Trophoblast cell (in vitro differentiated cells and primary cell): ENCODE measurements around the gene EFCAB11.

Experiments
- DNase-seq, 2 donors: peaks; one replicate each; pipeline ENCODE4 v3.0.0-alpha.2; 2016
- H2AFZ ChIP-seq: 2 replicates; pipeline ENCODE4 v1.6.1; 2013; ENCODE audit warnings: low read length, moderate library complexity, mild to moderate bottlenecking; ENCODE audit not compliant: insufficient read depth, poor library complexity
- H2AK5ac ChIP-seq: 2 replicates; pipeline ENCODE4 v1.6.1; 2013; ENCODE audit warnings: mild to moderate bottlenecking, low read length
- H2BK120ac ChIP-seq: 2 replicates; pipeline ENCODE4 v1.6.1; 2013; ENCODE audit warnings: low read length, mild to moderate bottlenecking, moderate library complexity; ENCODE audit not compliant: insufficient read depth, poor library complexity
- H2BK12ac ChIP-seq: 2 replicates; pipeline ENCODE4 v1.6.1; 2013; ENCODE audit warnings: mild to moderate bottlenecking, low read length, moderate library complexity
- H2BK5ac ChIP-seq: 2 replicates; pipeline ENCODE4 v1.6.1; 2013; ENCODE audit warnings: low read length, low read depth, moderate library complexity, mild to moderate bottlenecking; ENCODE audit not compliant: poor library complexity
- H3K14ac ChIP-seq: 2 replicates; pipeline ENCODE4 v1.6.1; 2013; ENCODE audit warnings: mild to moderate bottlenecking, low read length
- H3K18ac ChIP-seq: 2 replicates; pipeline ENCODE4 v1.6.1; 2013; ENCODE audit warnings: mild to moderate bottlenecking, low read length
- H3K23ac ChIP-seq: 2 replicates; pipeline ENCODE4 v1.6.1; 2013; ENCODE audit warnings: low read length
- H3K27ac ChIP-seq: 2 replicates; pipeline ENCODE4 v1.5.1; 2013; ENCODE audit warnings: low read depth, mild to moderate bottlenecking, inconsistent platforms, low read length, moderate library complexity
- H3K27me3 ChIP-seq: 2 replicates; pipeline ENCODE4 v1.6.1; 2013; ENCODE audit warnings: inconsistent platforms, mild to moderate bottlenecking, low read length, moderate library complexity; ENCODE audit not compliant: insufficient read depth
- H3K36me3 ChIP-seq, 2 experiments: 1 replicate in 1 of 2; 2 replicates in 1 of 2; pipeline ENCODE4 v1.6.1; 2013; ENCODE audit warnings: low read length in 2 of 2, mild to moderate bottlenecking in 2 of 2, moderate library complexity in 1 of 2; ENCODE audit not compliant: insufficient read depth in 2 of 2, control insufficient read depth in 1 of 2
- H3K4ac ChIP-seq: 2 replicates; pipeline ENCODE4 v1.6.1; 2013; ENCODE audit warnings: low read depth, mild to moderate bottlenecking, low read length, moderate library complexity
- H3K4me1 ChIP-seq, 2 experiments: 1 replicate in 1 of 2; 2 replicates in 1 of 2; pipeline ENCODE4 v1.6.1; 2013; ENCODE audit warnings: low read length in 2 of 2, mild to moderate bottlenecking in 2 of 2, moderate library complexity in 1 of 2; ENCODE audit not compliant: insufficient read depth in 2 of 2, control insufficient read depth in 1 of 2
- H3K4me2 ChIP-seq: 2 replicates; pipeline ENCODE4 v1.6.1; 2013; ENCODE audit warnings: inconsistent platforms, mild to moderate bottlenecking, low read length, moderate library complexity
- H3K4me3 ChIP-seq: 2 replicates; pipeline ENCODE4 v1.5.1; 2013; ENCODE audit warnings: mild to moderate bottlenecking, low read depth, low read length, inconsistent platforms
- H3K79me1 ChIP-seq: one replicate; pipeline ENCODE4 v1.6.1; 2013; ENCODE audit warnings: low read length
- H3K79me2 ChIP-seq: 2 replicates; pipeline ENCODE4 v1.6.1; 2013; ENCODE audit warnings: low read length, mild to moderate bottlenecking; ENCODE audit not compliant: control insufficient read depth, insufficient read depth, poor library complexity
- H3K9ac ChIP-seq: 2 replicates; pipeline ENCODE4 v1.6.1; 2013; ENCODE audit warnings: mild to moderate bottlenecking, low read length
- H3K9me3 ChIP-seq: 2 replicates; pipeline ENCODE4 v1.6.1; 2013; ENCODE audit warnings: low read depth, mild to moderate bottlenecking, control low read depth, inconsistent platforms, low read length; ENCODE audit not compliant: insufficient read depth
- H4K12ac ChIP-seq: 2 replicates; pipeline ENCODE4 v1.6.1; 2013; ENCODE audit warnings: low read depth, mild to moderate bottlenecking, low read length, moderate library complexity
- H4K8ac ChIP-seq: 2 replicates; pipeline ENCODE4 v1.6.1; 2013; ENCODE audit warnings: low read depth, mild to moderate bottlenecking, low read length, moderate library complexity
- H4K91ac ChIP-seq: one replicate; pipeline ENCODE4 v1.6.1; 2013; ENCODE audit warnings: low read depth, mild to moderate bottlenecking, low read length, moderate library complexity
- WGBS: extraction: QIAGEN DNeasy Blood & Tissue Kit; methylation state at CpG from one replicate; pipeline ENCODE4 v1.1.7; 2013; ENCODE audit warnings: missing lambda C conversion rate; ENCODE audit not compliant: insufficient read length, insufficient coverage; ENCODE audit errors: extremely low coverage; 5-methylcytosine and 5-hydroxymethylcytosine counted together

Gene EFCAB11

DNA sequence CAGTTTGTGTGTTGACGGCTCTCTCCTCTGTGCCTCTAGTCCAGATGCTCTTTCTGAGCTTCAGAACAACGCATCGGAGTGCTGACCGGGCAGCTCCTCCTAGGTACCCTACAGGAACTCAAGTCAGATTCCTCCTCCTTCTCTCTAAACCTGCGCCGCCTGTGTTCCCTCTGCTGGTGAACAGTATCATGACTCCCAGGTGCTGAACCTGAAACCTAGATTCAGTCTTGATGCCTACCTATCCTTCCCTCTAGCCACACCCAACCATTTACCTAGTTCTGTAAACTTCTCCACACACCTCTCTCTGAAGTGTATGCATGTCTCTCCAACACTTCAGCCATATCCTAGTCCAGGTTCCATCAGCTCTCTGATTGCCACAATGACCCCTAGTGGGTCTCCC, 112.7 kb downstream of the EFCAB11 start:
- no peak overlapping the region for H3K23ac ChIP-seq
- no peak overlapping the region for H3K4me3 ChIP-seq
- no peak overlapping the region for H4K8ac ChIP-seq
- DNase-seq = peak; percentile 65 to 78
- no peak overlapping the region for H4K91ac ChIP-seq
- peaks cover 2% of the 10 kb centered on the region for H3K79me1 ChIP-seq
- no peaks in the 10 kb centered on the region for H3K27me3 ChIP-seq
- H3K14ac ChIP-seq = no peak overlapping the region
- H2BK5ac ChIP-seq = no peak overlapping the region
- no peak overlapping the region for H3K27ac ChIP-seq
- no peak overlapping the region for H3K18ac ChIP-seq
- peaks cover 0 to 8% of the 10 kb centered on the region in 2 experiments for H3K4me1 ChIP-seq
- no peaks in the 10 kb centered on the region for H3K79me2 ChIP-seq
- H3K9me3 ChIP-seq = no peaks in the 10 kb centered on the region
- no CpG with 5 or more reads among the region's 6 CpGs for WGBS
- no peak overlapping the region for H2BK120ac ChIP-seq
- no peak overlapping the region for H2AFZ ChIP-seq
- H4K12ac ChIP-seq = no peak overlapping the region
- no peak overlapping the region for H2AK5ac ChIP-seq
- H3K4me2 ChIP-seq = no peak overlapping the region
- no peak overlapping the region for H3K9ac ChIP-seq
- no peak overlapping the region for H3K4ac ChIP-seq
- no peaks in the 10 kb centered on the region for H3K36me3 ChIP-seq
- no peak overlapping the region for H2BK12ac ChIP-seq

DNA sequence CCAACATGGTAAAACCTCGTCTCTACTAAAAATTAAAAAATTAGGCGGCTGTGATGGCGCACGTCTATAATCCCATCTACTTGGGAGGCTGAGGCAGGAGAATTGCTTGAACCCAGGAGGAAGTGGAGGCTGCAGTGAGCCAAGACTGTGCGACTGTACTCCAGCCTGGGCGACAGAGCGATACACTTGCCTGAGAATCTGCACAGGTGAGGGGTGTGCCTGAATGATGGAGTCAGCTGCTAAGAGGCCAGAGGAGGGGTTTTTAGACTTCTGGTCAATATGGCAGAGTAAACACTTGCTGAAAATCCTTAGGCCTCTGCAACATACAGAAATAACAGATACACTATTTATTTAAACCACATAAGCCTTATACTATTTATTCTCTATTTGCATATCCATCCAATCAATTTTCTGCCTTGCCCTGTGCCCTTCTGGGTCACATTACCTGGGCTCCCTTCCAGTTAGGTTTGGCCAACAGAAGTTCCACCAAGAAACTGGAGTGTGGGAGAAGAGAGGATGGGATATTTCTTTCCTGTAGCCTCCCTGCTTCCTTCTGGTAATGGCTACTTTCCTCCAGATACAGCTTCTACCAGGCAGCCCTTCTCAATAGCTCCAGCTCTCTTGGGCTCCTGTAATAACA, 117.6 kb downstream of the EFCAB11 start:
- Histone ChIP-seq H2BK120ac (no peak overlapping the region), H2AK5ac (no peak overlapping the region), H3K4me1 (peaks cover 0 to 5% of the 10 kb centered on the region in 2 experiments), H3K18ac (no peak overlapping the region), H3K4me2 (no peak overlapping the region), H3K9ac (no peak overlapping the region), H2BK5ac (no peak overlapping the region), H3K79me1 (no peaks in the 10 kb centered on the region), H3K9me3 (no peaks in the 10 kb centered on the region), H3K36me3 (no peaks in the 10 kb centered on the region), H3K27ac (no peak overlapping the region), H2AFZ (no peak overlapping the region), H4K91ac (no peak overlapping the region), H3K23ac (no peak overlapping the region), H4K12ac (no peak overlapping the region), H3K4me3 (no peak overlapping the region), H3K79me2 (no peaks in the 10 kb centered on the region), H3K27me3 (no peaks in the 10 kb centered on the region), H3K4ac (no peak overlapping the region), H2BK12ac (no peak overlapping the region), H4K8ac (no peak overlapping the region), H3K14ac (no peak overlapping the region)
- no peak for DNase-seq
- no CpG with 5 or more reads among the region's 7 CpGs for WGBS

DNA sequence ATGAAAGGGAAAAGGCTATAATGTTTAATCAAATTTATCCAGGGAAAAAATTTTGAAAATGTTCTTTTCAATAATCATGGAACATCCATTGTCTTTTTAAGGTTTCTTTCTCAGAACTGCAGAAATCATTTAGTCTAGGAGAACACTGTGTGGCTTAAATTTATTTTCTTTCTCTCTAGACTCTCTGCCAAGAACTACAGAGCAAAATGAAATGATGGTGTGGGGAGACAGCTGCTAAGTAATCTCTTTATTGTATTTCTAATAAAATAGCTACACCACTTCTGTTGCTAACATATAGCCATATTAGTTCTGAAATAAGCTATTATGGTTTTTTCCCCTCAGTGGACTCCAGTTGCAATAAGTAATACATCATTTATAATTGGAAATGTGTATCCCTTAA, 120.9 kb downstream of the EFCAB11 start:
- Histone ChIP-seq H3K23ac (no peak overlapping the region), H3K79me1 (no peaks in the 10 kb centered on the region), H4K91ac (peak overlapping the region; percentile 12), H3K36me3 (no peaks in the 10 kb centered on the region), H3K27ac (no peak overlapping the region), H2AFZ (no peak overlapping the region), H3K9ac (no peak overlapping the region), H3K9me3 (no peaks in the 10 kb centered on the region), H2BK120ac (no peak overlapping the region), H2AK5ac (no peak overlapping the region), H3K4me3 (no peak overlapping the region), H3K18ac (no peak overlapping the region), H4K8ac (no peak overlapping the region), H3K79me2 (no peaks in the 10 kb centered on the region), H2BK5ac (no peak overlapping the region), H3K4me2 (no peak overlapping the region), H3K27me3 (no peaks in the 10 kb centered on the region), H3K14ac (no peak overlapping the region), H3K4ac (no peak overlapping the region), H2BK12ac (no peak overlapping the region), H3K4me1 (peaks cover 0 to 5% of the 10 kb centered on the region in 2 experiments), H4K12ac (no peak overlapping the region)
- DNase-seq = no peak

DNA sequence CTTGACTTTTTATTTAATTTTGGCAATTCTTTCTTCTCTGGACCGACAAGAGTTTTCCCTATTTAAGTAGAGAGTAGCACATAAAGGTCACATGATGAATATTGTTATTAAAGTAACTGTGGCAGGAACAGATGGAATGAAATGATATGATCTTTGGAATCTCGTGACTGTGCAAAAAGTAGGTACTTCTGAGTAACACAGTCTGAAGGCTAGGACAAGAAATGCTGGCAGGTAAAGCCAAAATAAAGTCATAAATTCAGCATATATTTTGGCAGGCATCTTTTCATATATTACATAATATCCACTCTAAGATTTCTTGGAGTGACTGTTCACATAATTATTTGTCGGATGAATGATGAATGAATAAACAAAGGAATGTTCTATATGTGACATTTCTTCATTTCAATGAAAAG, 121.4 kb downstream of the EFCAB11 start:
- Histone ChIP-seq H3K4me1 (peaks cover 0 to 5% of the 10 kb centered on the region in 2 experiments), H3K9ac (no peak overlapping the region), H3K27me3 (no peaks in the 10 kb centered on the region), H3K27ac (no peak overlapping the region), H3K4me2 (no peak overlapping the region), H4K12ac (no peak overlapping the region), H3K4me3 (no peak overlapping the region), H3K18ac (no peak overlapping the region), H2BK12ac (no peak overlapping the region), H3K79me2 (no peaks in the 10 kb centered on the region), H3K79me1 (no peaks in the 10 kb centered on the region), H2AFZ (no peak overlapping the region), H3K36me3 (no peaks in the 10 kb centered on the region), H3K4ac (no peak overlapping the region), H3K9me3 (no peaks in the 10 kb centered on the region), H2BK120ac (no peak overlapping the region), H4K91ac (no peak overlapping the region), H2BK5ac (no peak overlapping the region), H3K23ac (no peak overlapping the region), H2AK5ac (no peak overlapping the region), H4K8ac (no peak overlapping the region), H3K14ac (no peak overlapping the region)
- DNase-seq = peak; percentile 55 to 90
- WGBS = no CpG with 5 or more reads among the region's 3 CpGs
